ENCODE results near the gene FAM117A. TPM values are rescaled to one million over a fixed set of nuclear protein-coding genes. Genes with fewer than 3 reads are reported as not detected.
A peak's percentile ranks its signal among the peaks of the same experiment; 100 is the strongest.

FAM117A gene
- total RNA-seq, 2 experiments from 2014 or later = 19.7 to 23.0 TPM

- peaks cover 15% of the 10 kb centered on the region for H3K36me3 Mint-ChIP-seq (ENCODE audit: low read depth)
- peak overlapping the region; percentile 94 for H3K27ac Mint-ChIP-seq
- H3K9me3 Mint-ChIP-seq = no peaks in the 10 kb centered on the region
- H3K4me3 Mint-ChIP-seq = peak overlapping the region; percentile 64
- ATAC-seq (peak; percentile 46), DNase-seq (peak; percentile 44)
- ChIA-PET POLR2A (interaction anchor here (1.2 to 3.5 kb wide), 7 partner anchors 9 to 50 kb away, joined by 3 to 58 read pairs (median 5); partner anchors contain the start of genes FAM117A and KAT7), CTCF (interaction anchor here (0.6 to 3.4 kb wide), 10 partner anchors 14 to 251 kb away, joined by 3 to 15 read pairs (median 4); partner anchors contain the start of genes FAM117A and SLC35B1)
- peaks cover 81% of the 10 kb centered on the region for H3K4me1 Mint-ChIP-seq (ENCODE audit: low read depth)
- intact Hi-C loops (cut with micrococcal nuclease) = loop anchor here (5.0 kb wide), 1 partner anchor 35 kb away; no protein-coding TSS in a partner anchor
- TF ChIP-seq CTCF (IDR thresholded peaks at IDR 0.05) = no peak
- H3K27me3 Mint-ChIP-seq = no peaks in the 10 kb centered on the region
Measured at GRCh38 chr17:49746791-49747490, 17.0 kb downstream of the FAM117A start.

- CTCF ChIA-PET = interaction anchor here (1.0 to 1.6 kb wide), 2 partner anchors 15 to 18 kb away, joined by 4 to 5 read pairs; partner anchors contain the start of gene FAM117A
- Mint-ChIP-seq H3K27me3 (no peaks in the 10 kb centered on the region), H3K4me1 (ENCODE audit: low read depth) (peaks cover 91% of the 10 kb centered on the region), H3K36me3 (ENCODE audit: low read depth) (peaks cover 15% of the 10 kb centered on the region), H3K4me3 (peak overlapping the region; percentile 64), H3K9me3 (no peaks in the 10 kb centered on the region), H3K27ac (peak overlapping the region; percentile 94)
- DNase-seq (no peak), ATAC-seq (no peak)
- no peak for TF ChIP-seq CTCF (IDR thresholded peaks at IDR 0.05)
- POLR2A ChIA-PET = interaction anchor here (1.0 to 3.5 kb wide), 3 partner anchors 10 to 29 kb away, joined by 3 to 23 read pairs (median 5); no protein-coding TSS in a partner anchor
- intact Hi-C loops (cut with micrococcal nuclease) = loop anchor here (5.0 kb wide), 1 partner anchor 33 kb away; no protein-coding TSS in a partner anchor
Measured at GRCh38 chr17:49745175-49746139, 18.5 kb downstream of the FAM117A start.

GRCh38 chr17:49742166-49742638, 21.7 kb downstream of the FAM117A start:
- peaks cover 93% of the 10 kb centered on the region for H3K4me1 Mint-ChIP-seq (ENCODE audit: low read depth)
- POLR2A ChIA-PET = interaction anchor here (0.8 to 4.1 kb wide), 7 partner anchors 8 to 46 kb away, joined by 3 to 25 read pairs (median 5); partner anchors contain the start of genes FAM117A and SLC35B1
- DNase-seq = no peak
- H3K27me3 Mint-ChIP-seq = no peaks in the 10 kb centered on the region
- H3K4me3 Mint-ChIP-seq = peak overlapping the region; percentile 79
- TF ChIP-seq CTCF (IDR thresholded peaks at IDR 0.05) = no peak
- intact Hi-C loops (cut with micrococcal nuclease) = no loop called here
- H3K36me3 Mint-ChIP-seq (ENCODE audit: low read depth) = peaks cover 17% of the 10 kb centered on the region
- no peak for ATAC-seq
- peak overlapping the region; percentile 100 for H3K27ac Mint-ChIP-seq
- CTCF ChIA-PET = interaction anchor here (0.8 to 2.0 kb wide), 7 partner anchors 9 to 185 kb away, joined by 3 to 5 read pairs (median 4); partner anchors contain the start of gene SLC35B1
- peaks cover 2% of the 10 kb centered on the region for H3K9me3 Mint-ChIP-seq

- Mint-ChIP-seq H3K36me3 (ENCODE audit: low read depth) (peaks cover 17% of the 10 kb centered on the region), H3K27me3 (no peaks in the 10 kb centered on the region), H3K4me1 (ENCODE audit: low read depth) (peaks cover 93% of the 10 kb centered on the region), H3K27ac (peak overlapping the region; percentile 100), H3K9me3 (peaks cover 2% of the 10 kb centered on the region), H3K4me3 (peak overlapping the region; percentile 79)
- intact Hi-C loops (cut with micrococcal nuclease) = no loop called here
- no peak for TF ChIP-seq CTCF (IDR thresholded peaks at IDR 0.05)
- CTCF ChIA-PET = interaction anchor here (0.8 to 2.2 kb wide), 8 partner anchors 9 to 185 kb away, joined by 3 to 7 read pairs (median 4); partner anchors contain the start of gene SLC35B1
- POLR2A ChIA-PET = interaction anchor here (1.0 to 4.1 kb wide), 6 partner anchors 9 to 45 kb away, joined by 3 to 25 read pairs (median 4); partner anchors contain the start of gene FAM117A
- DNase-seq (no peak), ATAC-seq (no peak)
Measured at GRCh38 chr17:49741692-49742076, 22.2 kb downstream of the FAM117A start.
